Panc1 (cell line): ENCODE data around the gene CD244. TPM values are rescaled to one million over a fixed set of nuclear protein-coding genes. Genes with fewer than 3 reads are reported as not detected.

ENCODE experiments used
- ATAC-seq: fragments of 200-7000 bp; cut with Tn5 transposase; 2 replicates; pipeline ENCODE4 v1.9.1; 2020; ENCODE audit warnings: mild to moderate bottlenecking, moderate library complexity
- BruUV-seq: library from RNA; stranded (reverse); fragments of 400-500 nt; replicated peaks from 2 replicates; lab custom pipeline; 2021; lab: Mats Ljungman, UMichigan
- CTCF ChIA-PET: fragments of 300-600 bp; sonication (Branson Sonifier 250); formaldehyde crosslinking; loops from one replicate; lab custom pipeline; 2022; ENCODE audit warnings: antibody characterized with exemption; lab: Charles Lee
- POLR2A ChIA-PET: fragments of 300-600 bp; sonication (Branson Sonifier 250); formaldehyde crosslinking; loops from one replicate; lab custom pipeline; 2022; ENCODE audit warnings: antibody characterized with exemption; lab: Charles Lee
- DNase-seq: peaks from one replicate; pipeline ENCODE4 v3.0.0-alpha.2; 2010; ENCODE audit warnings: low read depth, low spot score
- H3K27ac ChIP-seq: 2 replicates; pipeline ENCODE4 v1.5.1; 2011; ENCODE audit warnings: mild to moderate bottlenecking, low read length, inconsistent platforms
- H3K27me3 ChIP-seq: fragments of 200-500 bp; sonication (Bioruptor generic); 2 replicates; pipeline ENCODE4 v1.6.0; 2014; ENCODE audit warnings: low read length, inconsistent platforms; ENCODE audit not compliant: control insufficient read depth, insufficient read depth
- H3K36me3 ChIP-seq: fragments of 200-500 bp; sonication (Bioruptor generic); 2 replicates; pipeline ENCODE4 v1.5.1; 2014; ENCODE audit warnings: inconsistent platforms, mild to moderate bottlenecking, low read length, moderate library complexity; ENCODE audit not compliant: control insufficient read depth, insufficient read depth
- H3K4me1 ChIP-seq: 2 replicates; pipeline ENCODE4 v1.5.1; 2011; ENCODE audit warnings: inconsistent platforms, mild to moderate bottlenecking, low read length, moderate library complexity; ENCODE audit not compliant: control insufficient read depth, insufficient read depth
- H3K4me3 ChIP-seq, 2 experiments: 2 replicates each; pipeline ENCODE4 v1.5.1; 2011 to 2012; ENCODE audit warnings: low read depth in 2 of 2, low read length in 2 of 2, mild to moderate bottlenecking in 2 of 2, inconsistent platforms in 1 of 2, moderate library complexity in 1 of 2
- H3K9me3 ChIP-seq: fragments of 200-500 bp; sonication (Bioruptor generic); 2 replicates; pipeline ENCODE4 v1.5.1; 2014; ENCODE audit warnings: low read depth, mild to moderate bottlenecking, inconsistent platforms, low read length, moderate library complexity; ENCODE audit not compliant: control insufficient read depth, insufficient read depth
- CTCF ChIP-seq: fragments of 450-650 bp; IDR thresholded peaks from 2 replicates; pipeline ENCODE4 v1.5.1; 2017; ENCODE audit warnings: mild to moderate bottlenecking
- POLR2AphosphoS5 ChIP-seq: IDR thresholded peaks from 2 replicates; pipeline ENCODE4 v1.6.1; 2012; ENCODE audit warnings: mild to moderate bottlenecking, low read depth, low read length, moderate library complexity
- REST ChIP-seq, 2 experiments: IDR thresholded peaks; 2 replicates each; pipeline ENCODE4 v1.6.1; 2011 to 2012; ENCODE audit warnings: low read depth in 2 of 2, control low read depth in 1 of 2, low read length in 1 of 2, mild to moderate bottlenecking in 1 of 2, moderate library complexity in 1 of 2; ENCODE audit not compliant: insufficient read depth in 1 of 2
- SIN3A ChIP-seq: IDR thresholded peaks from 2 replicates; pipeline ENCODE4 v1.6.1; 2012; ENCODE audit warnings: low read depth, mild to moderate bottlenecking, low read length, moderate library complexity, borderline replicate concordance; ENCODE audit not compliant: insufficient read depth
- TCF7L2 ChIP-seq: IDR thresholded peaks from 2 replicates; pipeline ENCODE4 v1.6.1; 2011; ENCODE audit warnings: mild to moderate bottlenecking, low read depth, low read length, inconsistent platforms
- in situ Hi-C: cut with HindIII; loops from 2 replicates; pipeline ENCODE4 v1.10.0; 2016; ENCODE audit warnings: low sequenced_read_pairs, low pct_unique_long_range_greater_than_20kb
- intact Hi-C: fragments of 100-400 bp; cut with micrococcal nuclease; formaldehyde crosslinking; loops from one replicate; pipeline ENCODE4 v1.10.0; 2022; ENCODE audit not compliant: unreplicated experiment
- total RNA-seq: library from RNA; stranded (reverse); gene quantifications from one replicate; pipeline ENCODE4 v1.2.1, GENCODE V29; 2021; ENCODE audit not compliant: unreplicated experiment

Gene CD244
- total RNA-seq, 1 experiment from 2014 or later = not detected

- Histone ChIP-seq H3K36me3 (no peaks in the 10 kb centered on the region), H3K4me1 (no peaks in the 10 kb centered on the region), H3K9me3 (no peaks in the 10 kb centered on the region), H3K27ac (no peak overlapping the region), H3K4me3 (no peak overlapping the region), H3K27me3 (no peaks in the 10 kb centered on the region)
- no peak for TF ChIP-seq REST (IDR thresholded peaks at IDR 0.05; ENCODE audit: insufficient read depth in 1 of 2, low read depth in 2 of 2, low read length in 1 of 2)
- no peak for TF ChIP-seq TCF7L2
- no peak for TF ChIP-seq SIN3A
- TF ChIP-seq POLR2AphosphoS5 = no peak
- no peak for TF ChIP-seq CTCF
- no TSS peak for BruUV-seq
- DNase-seq (no peak), ATAC-seq (no peak)
- in situ Hi-C loops (no loop called here), intact Hi-C loops (no loop called here)
- ChIA-PET POLR2A (no interaction called here), CTCF (no interaction called here)
Measured at GRCh38 chr1:160806109-160806665, 56.5 kb downstream of the CD244 start.

- ChIA-PET POLR2A (no interaction called here), CTCF (no interaction called here)
- TF ChIP-seq TCF7L2 (no peak), SIN3A (no peak), CTCF (no peak), REST (IDR thresholded peaks at IDR 0.05; ENCODE audit: insufficient read depth in 1 of 2, low read depth in 2 of 2, low read length in 1 of 2) (no peak), POLR2AphosphoS5 (no peak)
- intact Hi-C loops (no loop called here), in situ Hi-C loops (no loop called here)
- no peaks in the 10 kb centered on the region for H3K36me3 ChIP-seq
- no peak overlapping the region for H3K4me3 ChIP-seq
- DNase-seq (no peak), ATAC-seq (no peak)
- no peaks in the 10 kb centered on the region for H3K27me3 ChIP-seq
- H3K4me1 ChIP-seq = no peaks in the 10 kb centered on the region
- BruUV-seq = no TSS peak
- H3K27ac ChIP-seq = no peak overlapping the region
- no peaks in the 10 kb centered on the region for H3K9me3 ChIP-seq
Measured at GRCh38 chr1:160801836-160802580, 60.7 kb downstream of the CD244 start.
